ENCODE data around the gene CNGA3.
A peak's percentile ranks its signal among the peaks of the same experiment; 100 is the strongest.
"Not testable (repeated sequence)": the region's sequence is repeated elsewhere in the genome, so short reads cannot be mapped to it uniquely, and the experiment has no call there.

Gene CNGA3

GRCh38 chr2:98346311-98347236 lies at the start of gene CNGA3:
Gene CNGA3, plus strand, starts transcription at chr2:98346456. Its CDS starts 23,520 bp downstream, at chr2:98369976.
- peak in 1 of 2 experiments; percentile 4 for DNase-seq (ENCODE audit: low read depth in 2 of 2)

DNA sequence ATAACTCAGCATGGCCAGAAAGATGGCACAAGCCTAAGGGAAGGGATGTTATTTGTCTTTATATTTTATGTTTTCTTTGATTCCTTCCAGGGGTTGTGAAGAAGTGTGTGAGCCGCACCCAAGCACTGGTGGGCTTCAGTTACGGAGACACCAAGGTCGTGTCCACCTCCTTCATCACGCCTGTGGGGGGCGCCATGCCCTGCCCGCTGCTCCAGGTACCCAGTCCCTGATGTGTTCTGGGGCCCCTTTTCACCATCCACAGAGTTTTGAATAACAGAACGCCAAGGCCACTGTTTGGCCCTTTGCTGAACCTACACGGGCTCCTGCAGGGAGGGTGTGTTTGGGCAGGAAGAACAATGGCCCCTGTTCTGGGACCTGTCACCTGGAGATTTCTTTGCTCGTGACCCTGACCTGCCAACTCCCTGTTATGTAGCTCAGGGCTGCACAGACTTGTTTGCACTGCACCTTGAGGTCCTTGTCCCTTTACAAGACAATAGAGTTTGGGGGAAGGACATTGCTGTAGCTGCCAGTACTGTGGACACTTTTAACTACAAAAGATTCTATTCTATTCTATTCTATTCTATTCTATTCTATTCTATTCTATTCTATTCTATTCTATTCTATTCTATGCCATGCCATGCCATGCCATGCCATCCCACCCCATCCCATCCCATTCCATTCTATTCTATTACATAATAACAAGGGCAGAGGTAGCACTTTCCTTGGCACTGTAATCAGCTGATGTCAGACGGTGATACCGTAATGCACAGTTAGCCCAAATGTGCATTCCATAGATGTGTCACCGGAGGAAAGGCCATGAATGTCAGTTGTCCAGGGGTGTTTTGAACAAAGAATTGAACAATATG lies 48.2 kb upstream of the CNGA3 start:
- DNase-seq (ENCODE audit: low read depth in 2 of 2): no peak

DNA sequence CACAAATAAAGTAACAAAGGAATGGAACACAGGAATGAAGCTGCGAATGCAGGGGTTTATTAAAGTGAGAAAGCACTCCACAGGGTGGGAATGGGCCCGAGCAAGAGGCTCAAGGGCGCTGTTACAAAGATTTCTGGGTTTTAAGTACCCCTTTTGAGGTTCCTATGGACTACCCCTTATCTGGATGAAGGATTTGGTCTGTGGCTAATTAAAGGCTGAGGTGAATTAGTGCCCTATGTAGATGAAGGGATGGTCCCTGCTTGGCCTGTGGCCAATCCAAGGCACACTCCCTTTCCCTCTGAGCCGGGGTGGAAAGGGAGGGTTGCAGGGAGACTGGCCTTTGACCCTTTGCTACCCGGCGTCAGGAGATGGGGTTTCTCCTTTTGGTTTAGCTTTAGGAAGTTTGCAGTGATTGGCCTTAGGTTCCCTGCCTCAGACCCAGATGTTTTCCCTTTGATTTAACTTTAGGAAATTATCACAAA lies 47.5 kb upstream of the CNGA3 start:
- DNase-seq (ENCODE audit: low read depth in 2 of 2): no peak

DNA sequence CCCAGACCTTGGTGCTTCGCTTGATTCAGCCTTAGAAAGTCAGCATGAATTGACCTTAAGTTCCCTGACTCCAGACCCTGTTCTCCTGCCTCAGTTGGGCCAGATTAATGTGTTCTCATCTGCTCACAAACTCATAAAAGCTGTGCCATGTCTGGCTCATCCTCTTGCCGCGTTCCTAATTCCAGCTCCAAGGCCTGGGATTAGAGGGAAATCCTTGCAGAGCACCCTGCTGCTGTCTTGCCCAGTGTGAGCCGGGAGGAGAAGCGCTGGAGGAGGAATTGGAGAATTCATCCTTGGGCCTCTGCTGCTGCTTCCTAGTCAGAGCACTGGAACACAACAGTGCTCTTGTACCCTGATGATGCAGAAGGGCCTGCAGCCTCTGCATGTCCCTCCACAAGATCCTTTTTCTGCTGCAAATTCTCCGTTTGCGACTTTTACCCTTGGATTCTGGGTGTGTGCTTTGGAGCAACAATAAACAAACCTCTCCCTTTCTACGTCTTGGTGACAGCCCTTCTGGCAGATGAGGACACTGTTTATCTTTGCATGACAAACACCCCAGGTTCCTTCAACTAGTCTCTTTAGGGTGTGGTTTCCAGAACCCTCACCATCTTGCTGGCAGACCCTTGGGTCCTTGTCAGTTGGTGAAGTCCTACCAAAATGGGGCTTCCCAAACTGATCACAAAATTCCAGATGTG lies 46.9 kb upstream of the CNGA3 start:
- DNase-seq (ENCODE audit: low read depth in 2 of 2): no peak

- no peak for DNase-seq (ENCODE audit: low read depth in 2 of 2)
These were observed 45.9 kb upstream of the CNGA3 start for GRCh38 chr2:98300141-98300874.

GRCh38 chr2:98301469-98301868 lies 44.8 kb upstream of the CNGA3 start:
- no peak for DNase-seq (ENCODE audit: low read depth in 2 of 2)

DNA sequence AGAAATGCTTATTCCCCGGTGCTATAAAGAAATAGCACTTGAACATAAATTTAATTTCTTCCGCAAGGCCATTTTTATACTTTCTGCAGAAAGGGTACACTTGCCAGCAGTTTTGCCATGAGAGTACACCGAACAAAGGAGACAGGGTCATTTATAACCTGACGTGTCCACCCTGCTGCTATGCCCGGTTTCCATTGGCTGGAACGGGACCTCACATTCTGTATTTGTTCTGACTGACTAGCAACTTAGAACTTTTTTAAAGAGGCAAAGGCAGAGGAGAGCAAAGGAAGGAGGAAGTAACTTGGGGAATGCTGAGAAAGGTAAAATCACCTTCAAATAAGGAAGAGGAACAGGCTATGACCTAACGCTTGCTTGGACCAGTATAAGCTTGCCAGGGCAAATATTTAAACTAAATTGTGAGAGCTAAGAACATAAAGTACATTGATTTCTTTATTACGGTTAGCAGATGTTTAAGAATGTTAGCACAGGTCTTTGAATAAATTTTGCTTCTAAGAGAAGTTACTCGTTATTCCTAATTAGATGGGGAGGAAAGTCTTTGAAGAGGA lies 39.0 kb upstream of the CNGA3 start:
- DNase-seq (ENCODE audit: low read depth in 2 of 2): not testable (repeated sequence)

DNA sequence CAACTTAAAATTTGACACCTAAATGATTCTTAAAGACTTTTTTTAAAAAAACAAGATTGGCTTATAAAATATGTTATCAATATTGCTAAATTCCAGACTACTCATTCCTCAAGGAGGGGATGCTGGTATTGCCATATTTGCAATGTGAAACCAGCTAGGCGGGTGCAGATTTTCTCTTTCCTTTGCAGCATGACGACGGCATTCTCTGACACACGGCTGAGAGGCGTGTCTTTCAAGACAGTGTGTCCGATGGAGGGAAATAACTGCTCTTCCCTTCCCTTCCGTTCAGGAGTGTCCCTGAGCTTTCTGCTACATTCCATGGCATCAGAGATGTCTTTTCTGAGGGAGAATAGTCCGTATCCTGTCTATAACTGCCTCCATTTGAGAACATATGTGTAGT lies 38.2 kb upstream of the CNGA3 start:
- DNase-seq (ENCODE audit: low read depth in 2 of 2): no peak

- no peak for DNase-seq (ENCODE audit: low read depth in 2 of 2)
These were observed 37.7 kb upstream of the CNGA3 start for GRCh38 chr2:98308532-98308931.

GRCh38 chr2:98309580-98309979 lies 36.7 kb upstream of the CNGA3 start:
- no peak for DNase-seq (ENCODE audit: low read depth in 2 of 2)

DNA sequence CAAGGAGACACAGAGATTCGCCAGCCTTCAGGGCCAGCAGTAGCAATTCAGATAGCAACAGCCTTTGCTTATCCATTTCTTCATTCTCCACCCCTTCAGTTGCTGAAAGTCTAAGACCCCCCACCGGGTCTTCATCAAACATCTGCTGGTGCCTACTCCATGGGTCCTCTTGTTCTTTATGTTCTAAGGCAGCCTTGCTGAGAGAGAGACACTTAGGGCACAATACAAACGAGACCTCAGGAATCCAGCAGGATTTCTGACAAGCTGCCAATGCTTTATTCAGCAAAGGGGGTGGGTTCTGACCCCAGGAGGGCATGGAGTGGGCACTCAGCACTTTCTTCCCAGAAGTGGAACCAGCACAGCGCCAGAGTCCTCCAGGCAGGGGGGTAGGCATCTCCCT lies 36.2 kb upstream of the CNGA3 start:
- no peak for DNase-seq (ENCODE audit: low read depth in 2 of 2)

- no peak for DNase-seq (ENCODE audit: low read depth in 2 of 2)
These were observed 35.2 kb upstream of the CNGA3 start for GRCh38 chr2:98311090-98311489.

GRCh38 chr2:98311771-98312545 lies 34.3 kb upstream of the CNGA3 start:
- DNase-seq (ENCODE audit: low read depth in 2 of 2): no peak

GRCh38 chr2:98313492-98314250 lies 32.6 kb upstream of the CNGA3 start:
- DNase-seq (ENCODE audit: low read depth in 2 of 2): no peak

GRCh38 chr2:98314251-98314650 lies 32.0 kb upstream of the CNGA3 start:
- no peak for DNase-seq (ENCODE audit: low read depth in 2 of 2)

DNA sequence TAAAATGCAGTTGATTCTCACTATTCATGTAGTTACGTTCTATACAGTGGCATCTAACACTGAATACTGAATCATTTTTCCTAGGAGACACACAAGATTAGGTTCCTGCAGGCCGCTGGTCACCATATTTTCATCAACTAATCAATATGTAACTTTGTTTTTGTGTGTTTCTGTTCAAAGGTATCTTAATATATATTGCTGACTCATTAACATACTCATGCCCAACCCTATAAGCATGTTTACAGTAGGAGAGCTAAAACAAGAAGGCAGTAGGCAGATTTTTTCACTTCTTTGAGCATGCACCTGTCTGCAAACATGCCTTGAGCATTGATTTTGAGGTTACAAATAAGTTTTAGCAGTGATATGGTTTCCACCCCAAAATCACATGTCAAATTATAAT lies 30.3 kb upstream of the CNGA3 start:
- no peak for DNase-seq (ENCODE audit: low read depth in 2 of 2)

DNA sequence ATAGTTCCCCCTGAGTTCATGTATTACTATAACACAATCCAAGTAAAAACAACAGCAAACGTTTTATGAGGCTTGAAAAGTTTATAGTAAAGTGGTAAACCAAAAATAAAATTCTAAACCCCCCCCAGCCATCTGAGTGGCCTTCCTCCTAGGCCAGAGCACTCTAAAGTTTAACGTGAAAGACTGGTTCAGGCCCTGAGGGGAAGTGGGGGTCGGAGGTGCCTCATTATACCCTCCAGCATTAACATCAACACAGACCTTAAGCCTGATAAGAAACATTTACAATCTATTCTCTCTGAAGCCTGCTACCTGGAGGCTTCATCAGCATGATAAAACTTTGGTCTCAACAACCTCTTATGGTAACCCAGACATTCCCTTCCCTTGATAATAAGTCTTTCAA lies 29.0 kb upstream of the CNGA3 start:
- DNase-seq (ENCODE audit: low read depth in 2 of 2): no peak

DNA sequence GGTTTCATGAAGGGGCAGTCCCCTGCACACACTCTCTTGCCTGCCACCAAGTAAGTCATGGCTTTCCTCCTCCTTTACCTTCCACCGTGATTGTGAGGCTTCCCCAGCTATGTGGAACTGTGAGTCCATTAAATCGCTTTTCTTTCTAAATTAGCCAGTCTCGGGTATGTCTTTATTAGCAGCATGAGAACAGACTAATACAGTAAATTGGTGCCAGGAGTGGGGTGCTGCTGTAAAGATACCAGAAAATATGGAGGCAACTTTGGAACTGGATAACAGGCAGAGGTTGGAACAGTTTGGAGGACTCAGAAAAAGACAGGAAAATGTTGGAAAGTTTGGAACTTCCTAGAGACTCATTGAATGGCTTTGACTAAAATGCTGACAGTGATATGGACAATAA lies 26.1 kb upstream of the CNGA3 start:
- DNase-seq (ENCODE audit: low read depth in 2 of 2): not testable (repeated sequence)

GRCh38 chr2:98324181-98324580 lies 22.1 kb upstream of the CNGA3 start:
- DNase-seq (ENCODE audit: low read depth in 2 of 2): no peak
